Left renal cortex interstitium (tissue), 4 donors: ENCODE measurements around the gene STXBP2. TPM values are rescaled to one million over a fixed set of nuclear protein-coding genes. Genes with fewer than 3 reads are reported as not detected.
A peak's percentile ranks its signal among the peaks of the same experiment; 100 is the strongest.

Experiments used
- DNase-seq, 4 donors: peaks; one replicate each; pipeline ENCODE4 v3.0.0-alpha.2; 2013; ENCODE audit warnings: low read depth in 4 of 4, low spot score in 2 of 4, missing footprints in 1 of 4
- polyA plus RNA-seq, 4 donors: library from polyadenylated mRNA; unstranded; fragments of 120-200 nt; gene quantifications; one replicate each; pipeline ENCODE4 v1.2.1, GENCODE V29; 2013; ENCODE audit not compliant: insufficient read length in 4 of 4

STXBP2 gene
- polyA plus RNA-seq, 4 donors: 58.7 to 87.6 (median 73.3) TPM

DNA sequence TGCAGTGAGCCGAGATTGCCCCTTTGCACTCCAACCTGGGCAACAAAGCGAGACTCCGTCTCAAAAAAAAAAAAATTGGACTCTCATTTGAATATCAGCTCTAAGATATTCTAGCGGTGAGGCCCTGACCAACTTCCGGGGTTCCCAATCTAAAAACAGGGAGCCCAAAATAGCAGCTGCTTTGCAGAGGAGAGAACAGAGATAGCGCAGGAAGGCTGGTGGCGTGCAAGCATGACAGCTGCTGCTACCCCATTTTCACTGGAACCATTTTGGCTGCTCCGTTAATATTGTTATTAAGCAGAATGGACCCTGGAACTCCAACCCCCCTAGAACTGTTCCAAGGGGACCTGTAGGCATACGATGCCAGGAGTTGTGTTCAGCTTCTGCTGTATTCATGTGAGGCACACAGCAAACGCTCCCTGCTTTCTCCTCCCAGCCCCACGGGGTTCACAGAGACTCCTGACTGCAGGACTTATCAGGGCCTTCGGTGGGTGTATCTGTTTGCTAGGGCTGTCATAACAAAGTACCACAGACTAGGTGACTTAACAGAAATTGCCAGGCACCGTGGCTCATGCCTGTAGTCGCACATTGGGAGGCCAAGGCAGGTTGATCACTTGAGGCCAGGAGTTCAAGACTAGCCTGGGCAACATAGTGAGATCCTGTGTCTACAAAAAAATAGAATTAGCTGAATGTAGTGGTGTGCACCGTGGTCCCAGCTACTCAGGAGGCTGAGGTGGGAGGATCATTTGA, 11.5 kb downstream of the STXBP2 start:
- no peak for DNase-seq

DNA sequence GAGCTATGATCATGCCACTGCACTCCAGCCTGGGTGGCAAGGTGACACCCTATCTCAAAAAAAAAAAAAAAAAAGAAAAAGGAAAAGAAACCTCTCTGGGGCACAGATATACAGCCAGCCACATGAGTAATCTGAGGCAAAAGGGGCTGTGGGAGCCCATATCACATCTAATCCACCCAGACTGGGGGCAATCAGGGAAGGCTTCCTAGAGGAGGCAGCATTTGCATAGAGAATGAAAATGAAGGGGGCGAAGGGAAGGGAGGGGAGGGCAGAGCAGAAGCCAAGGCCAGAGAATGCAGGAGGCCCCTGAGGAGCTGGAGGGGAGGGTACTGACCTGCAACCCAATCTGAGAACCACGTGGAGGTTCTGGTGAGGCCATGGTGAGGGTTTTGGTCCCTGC, 13.2 kb downstream of the STXBP2 start:
- no peak for DNase-seq

DNA sequence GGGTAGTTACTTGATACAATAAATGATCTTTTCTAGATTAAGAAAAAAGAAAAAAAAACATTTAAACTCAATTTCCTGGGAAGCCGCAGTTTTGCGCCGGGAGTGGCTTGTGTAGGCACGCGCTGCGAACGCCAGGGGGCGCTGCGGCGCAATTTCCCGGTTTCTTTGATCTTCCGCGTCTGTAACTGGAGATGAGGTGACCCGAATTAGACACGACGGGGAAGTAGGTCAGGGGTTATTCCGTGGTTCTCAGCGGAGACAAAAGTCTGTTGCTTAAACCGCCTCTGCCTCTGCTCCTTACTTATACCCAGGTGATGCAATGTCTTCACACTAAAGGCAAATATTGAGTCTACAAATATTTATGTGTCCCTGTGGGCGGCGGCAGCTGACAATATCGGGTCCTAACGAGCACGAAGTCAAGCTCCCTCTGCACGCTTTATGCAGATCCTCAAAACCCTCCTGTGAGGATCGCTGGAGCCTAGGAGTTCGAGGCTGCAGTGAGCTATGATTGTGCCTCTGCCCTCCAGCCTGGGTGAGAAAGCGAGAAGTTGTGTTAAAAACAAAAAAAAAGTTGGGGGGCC, 15.2 kb downstream of the STXBP2 start:
- DNase-seq: peak in 3 of 4 donors; percentile 63 to 75 (median 74)

DNA sequence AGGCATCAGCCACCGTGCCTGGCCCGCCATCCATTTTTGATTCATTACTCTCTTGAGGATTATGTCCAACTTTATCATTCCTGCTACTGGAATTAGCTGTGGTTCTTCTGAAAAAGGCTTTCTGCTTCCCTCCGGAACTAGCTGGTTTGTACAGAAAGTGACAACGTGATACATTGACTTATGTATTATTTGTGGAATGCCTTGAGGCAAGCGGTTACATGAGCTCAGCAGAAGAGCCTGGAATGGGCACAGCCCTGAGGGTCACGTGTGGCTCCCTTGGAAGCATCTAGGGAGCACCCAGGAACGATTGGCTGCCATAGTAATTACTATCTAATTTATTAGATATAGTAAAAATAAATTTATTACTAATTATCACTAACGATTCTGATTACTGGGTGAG, 17.5 kb downstream of the STXBP2 start:
- no peak for DNase-seq

DNA sequence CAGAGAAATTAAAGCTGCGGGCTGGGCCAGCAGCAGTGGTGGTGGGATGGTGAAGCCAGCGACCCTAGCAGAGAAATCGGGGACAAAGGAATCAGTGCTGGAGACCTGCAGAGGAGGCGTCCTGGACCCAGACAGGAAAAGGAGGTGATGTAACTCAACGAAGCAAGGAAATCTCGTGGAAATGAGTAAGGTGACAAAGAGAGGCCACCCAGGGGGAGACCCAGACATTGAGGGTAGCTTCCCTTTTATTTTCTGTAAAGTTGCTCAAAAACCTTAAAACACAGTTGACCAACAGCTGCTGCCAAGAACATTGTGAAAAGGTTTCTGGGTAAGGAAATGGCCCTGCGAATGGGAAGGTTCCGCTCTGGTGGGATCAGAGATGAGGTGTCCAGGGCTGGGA, 18.7 kb downstream of the STXBP2 start:
- no peak for DNase-seq

DNA sequence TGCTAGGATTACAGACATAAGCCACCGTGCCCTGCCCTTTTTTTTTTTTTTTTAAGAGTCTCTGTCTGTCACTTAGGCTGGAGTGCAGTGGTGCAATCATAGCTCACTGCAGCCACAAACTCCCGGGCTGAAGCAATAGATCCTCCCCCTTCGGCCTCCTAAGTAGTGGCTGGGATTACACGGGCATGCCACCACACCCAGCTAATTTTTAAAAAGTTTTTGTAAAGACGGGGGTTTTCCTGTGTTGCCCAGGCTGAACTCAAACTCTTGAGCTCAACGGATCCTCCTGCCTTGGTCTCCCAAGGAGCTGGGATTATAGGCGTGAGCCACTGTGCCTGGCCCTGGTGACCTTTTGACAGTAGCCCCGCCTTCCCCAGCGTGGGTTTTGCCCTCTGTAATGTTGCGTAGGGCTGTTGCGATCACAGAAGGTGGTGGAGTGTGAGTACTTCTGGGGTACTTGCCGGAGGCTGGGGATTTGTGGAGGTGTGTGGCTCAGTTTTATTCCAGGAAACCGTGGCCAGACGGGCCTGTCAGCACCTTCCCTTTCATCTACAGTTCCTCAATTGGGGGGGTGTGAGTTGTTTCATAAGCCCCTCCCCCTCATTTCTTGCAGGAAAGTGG, 20.3 kb downstream of the STXBP2 start:
- DNase-seq: no peak

DNA sequence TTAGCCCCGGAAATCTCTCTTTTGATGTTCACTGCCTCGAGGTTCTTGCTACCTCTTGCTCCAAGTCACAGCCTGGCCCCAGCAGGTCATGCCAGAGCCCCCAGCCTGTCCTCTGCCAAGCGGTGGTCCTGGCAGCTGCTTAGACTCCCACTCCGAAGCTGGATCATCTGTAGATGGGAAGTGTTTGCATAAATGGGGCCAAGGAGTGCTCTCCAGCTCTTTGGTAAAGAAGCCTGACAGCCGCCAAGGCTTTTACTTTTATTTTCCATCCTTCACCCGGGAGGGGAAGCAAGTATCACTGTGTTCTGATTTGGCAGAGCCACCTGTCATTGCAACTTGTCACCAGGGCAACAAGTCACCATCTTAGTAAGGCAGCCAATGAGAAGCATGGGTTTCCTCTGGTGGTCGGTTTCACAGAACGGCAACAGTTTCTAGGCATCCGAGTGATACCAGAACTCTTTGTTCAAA, 21.3 kb downstream of the STXBP2 start:
- no peak for DNase-seq

DNA sequence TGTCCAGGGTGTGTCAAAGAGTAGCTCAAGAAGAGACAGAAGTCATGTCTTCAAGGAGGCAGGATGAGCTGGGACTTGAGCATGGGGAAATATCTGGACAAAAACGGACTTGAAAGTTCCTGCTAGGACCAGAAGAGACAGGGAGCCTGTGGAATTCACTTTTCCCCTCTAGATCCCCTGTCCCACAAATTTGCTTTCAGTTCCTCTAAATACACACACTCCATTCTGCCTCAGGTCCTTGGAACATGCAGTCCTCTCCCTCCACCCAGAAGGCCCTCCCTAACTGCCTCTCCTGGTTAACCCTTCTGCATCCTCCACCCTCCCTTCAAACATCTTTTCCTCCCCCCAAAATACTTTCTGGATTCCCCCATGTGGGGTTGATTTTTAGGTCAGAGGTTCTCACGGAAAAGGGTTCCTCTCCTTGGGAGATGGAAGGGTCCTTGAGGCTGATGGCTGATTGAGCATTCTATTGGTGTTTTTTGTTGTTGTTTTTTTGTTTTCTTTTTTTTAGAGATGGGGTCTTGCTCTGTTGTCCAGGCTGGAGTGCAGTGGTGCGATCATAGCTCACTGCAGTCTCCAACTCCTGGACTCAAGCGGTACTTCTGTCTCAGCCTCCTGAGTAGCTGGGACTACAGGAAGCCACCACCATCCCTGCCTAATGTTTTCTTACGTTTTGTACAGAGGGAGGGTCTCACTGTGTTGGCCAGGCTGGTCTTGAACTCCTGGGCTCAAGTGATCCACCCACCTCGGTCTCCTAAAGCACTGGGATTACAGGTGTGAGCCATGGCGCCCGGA, 25.0 kb downstream of the STXBP2 start:
- no peak for DNase-seq

DNA sequence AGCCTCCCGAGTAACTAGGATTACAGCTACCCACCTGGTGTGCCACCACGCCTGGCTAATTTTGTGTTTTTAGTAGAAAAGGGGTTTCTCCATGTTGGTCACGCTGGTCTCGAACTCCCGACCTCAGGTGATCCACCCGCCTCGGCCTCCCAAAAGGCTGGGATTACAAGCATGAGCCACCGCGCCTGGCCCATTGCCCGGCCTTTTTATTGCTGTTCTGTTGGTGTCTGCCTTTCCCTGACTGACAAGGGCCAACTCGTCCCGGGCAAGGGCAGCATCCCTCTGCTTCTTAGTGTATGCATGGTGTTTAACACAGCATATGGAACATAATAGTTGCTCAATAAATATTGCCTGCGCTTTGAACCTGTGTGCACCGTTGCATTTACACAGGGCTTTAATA, 25.7 kb downstream of the STXBP2 start:
- no peak for DNase-seq

DNA sequence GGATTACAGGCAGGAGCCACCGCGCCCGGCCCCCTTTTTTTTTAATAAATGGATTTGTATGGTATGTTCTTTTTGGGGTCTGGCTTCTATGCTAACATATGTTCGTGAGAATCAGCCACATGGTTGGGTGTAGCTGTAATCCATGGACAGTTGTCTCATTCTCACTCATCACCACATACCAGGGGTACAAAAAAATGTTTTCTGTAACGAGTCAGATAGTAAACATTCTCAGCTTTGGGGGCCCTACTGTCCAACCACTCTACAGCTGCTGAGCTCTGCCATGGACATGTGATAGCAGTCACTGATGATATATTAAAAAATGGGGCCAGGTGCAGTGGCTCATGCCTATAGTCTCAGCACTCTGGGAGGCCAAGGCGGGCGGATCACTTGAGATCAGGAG, 26.8 kb downstream of the STXBP2 start:
- no peak for DNase-seq

DNA sequence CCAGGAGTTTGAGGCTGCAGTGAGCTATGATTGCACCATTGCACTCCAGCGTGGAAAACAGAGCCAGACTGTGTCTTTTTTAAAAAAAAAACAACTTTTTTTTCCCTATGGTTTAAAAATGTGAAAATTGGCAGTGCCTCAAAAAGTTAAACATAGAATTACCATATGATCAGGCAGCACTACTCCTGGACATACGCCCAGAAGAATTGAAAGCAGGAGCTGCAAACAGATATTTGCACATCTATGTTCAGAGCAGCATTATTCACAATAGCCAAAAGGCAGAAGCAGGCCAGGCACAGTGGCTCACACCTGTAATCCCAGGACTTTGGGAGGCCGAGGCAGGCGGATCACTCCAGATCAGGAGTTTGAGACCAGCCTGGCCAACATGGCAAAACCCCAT, 28.2 kb downstream of the STXBP2 start:
- DNase-seq: no peak

DNA sequence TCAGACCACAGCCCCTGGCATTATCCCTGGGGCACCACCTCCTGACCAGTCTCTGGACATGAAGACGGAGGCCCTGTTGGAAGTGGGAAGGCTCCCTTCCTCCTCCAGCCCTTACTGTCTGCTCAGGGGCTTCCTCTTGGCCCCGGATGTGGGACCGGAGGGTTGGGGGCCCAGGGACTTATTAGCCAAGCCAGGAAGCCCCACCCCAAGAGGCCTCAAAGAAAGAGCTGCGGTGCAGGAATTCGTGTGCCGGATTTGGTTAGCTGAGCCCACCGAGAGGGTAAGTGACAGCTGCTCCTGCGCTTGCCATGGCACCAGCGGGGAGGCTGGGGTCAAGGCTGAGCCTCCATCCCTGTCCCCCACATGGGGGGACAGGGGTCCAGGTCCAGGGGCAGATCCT, 31.9 kb downstream of the STXBP2 start, which contains the start of gene RETN:
TSS of gene RETN (plus strand) at position 208 of the 400 bp plus-strand sequence. CDS start 278 bp downstream, outside the sequence.
- DNase-seq: no peak

DNA sequence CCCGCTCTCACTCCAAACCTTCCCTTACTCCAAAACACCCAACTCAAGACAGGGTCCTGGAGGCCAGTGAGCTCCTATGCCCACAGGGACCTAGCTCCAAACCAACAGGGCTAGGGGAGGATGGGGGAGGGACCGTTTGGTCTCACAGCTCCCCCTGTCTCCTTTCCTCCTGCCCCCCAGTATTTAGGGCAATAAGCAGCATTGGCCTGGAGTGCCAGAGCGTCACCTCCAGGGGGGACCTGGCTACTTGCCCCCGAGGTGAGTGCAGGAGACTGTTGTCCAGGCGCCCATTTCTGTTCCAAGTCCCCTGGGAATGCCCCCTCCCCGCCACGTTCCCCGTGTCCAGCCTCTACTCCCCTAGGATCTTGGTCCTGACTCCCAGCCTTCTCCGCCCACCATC, 32.7 kb downstream of the STXBP2 start:
- DNase-seq: no peak

DNA sequence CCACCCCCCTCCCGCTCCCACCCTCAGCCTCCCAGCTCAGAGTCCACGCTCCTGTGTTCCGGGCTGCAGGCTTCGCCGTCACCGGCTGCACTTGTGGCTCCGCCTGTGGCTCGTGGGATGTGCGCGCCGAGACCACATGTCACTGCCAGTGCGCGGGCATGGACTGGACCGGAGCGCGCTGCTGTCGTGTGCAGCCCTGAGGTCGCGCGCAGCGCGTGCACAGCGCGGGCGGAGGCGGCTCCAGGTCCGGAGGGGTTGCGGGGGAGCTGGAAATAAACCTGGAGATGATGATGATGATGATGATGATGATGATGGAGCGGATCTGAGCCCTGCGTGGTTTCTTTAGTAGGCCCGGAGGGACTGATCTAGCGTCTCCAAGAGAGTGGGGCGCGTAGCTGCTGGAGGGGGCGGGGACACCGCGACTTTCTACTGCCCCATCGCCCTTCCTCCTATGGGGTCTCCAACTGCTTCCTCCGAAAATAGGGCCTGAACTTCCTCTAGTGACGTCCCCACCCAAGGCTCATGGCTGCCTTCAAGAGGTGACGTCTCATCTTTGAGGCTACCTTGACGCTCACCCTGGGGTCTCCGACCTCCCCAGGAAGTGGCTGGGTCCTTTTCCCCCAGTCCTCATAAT, 33.4 kb downstream of the STXBP2 start:
- no peak for DNase-seq

DNA sequence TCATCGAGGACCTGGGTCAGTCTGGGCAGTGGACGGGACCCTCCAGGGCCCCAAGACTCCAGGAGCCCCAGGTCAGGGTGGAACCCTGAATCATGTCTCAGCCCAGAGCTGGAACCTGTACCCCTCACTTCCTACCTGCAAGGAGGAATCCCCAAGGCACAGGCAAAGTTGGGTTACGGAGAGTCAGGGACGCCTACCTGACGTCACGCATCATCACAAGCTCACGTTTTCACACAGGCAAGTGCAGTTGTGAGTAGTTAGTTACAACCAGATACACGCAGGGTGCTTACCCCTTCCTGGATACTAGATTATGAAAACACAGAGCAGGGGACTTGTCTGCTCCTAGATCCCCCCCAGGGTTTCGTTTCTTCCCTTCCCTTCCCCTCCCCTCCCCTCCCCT, 33.9 kb downstream of the STXBP2 start:
- no peak for DNase-seq

DNA sequence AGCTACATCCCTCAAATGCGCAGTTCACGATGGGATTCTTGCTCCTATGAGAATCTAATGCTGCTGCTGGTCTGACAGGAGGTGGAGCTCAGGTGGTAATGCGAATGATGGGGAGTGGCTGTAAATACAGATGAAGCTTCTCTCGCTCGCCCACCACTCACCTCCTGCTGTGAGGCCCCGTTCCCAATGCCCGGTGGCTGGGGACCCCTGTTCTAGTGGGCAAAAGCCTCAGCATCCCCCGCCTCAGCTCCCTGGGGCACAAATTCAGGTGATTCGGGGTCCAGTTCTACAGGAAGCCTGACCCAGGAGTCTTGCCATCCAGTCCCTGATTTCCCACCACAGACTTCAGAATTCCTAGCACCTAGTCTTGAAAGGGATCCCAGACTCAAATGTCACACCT, 35.6 kb downstream of the STXBP2 start:
- DNase-seq: no peak

DNA sequence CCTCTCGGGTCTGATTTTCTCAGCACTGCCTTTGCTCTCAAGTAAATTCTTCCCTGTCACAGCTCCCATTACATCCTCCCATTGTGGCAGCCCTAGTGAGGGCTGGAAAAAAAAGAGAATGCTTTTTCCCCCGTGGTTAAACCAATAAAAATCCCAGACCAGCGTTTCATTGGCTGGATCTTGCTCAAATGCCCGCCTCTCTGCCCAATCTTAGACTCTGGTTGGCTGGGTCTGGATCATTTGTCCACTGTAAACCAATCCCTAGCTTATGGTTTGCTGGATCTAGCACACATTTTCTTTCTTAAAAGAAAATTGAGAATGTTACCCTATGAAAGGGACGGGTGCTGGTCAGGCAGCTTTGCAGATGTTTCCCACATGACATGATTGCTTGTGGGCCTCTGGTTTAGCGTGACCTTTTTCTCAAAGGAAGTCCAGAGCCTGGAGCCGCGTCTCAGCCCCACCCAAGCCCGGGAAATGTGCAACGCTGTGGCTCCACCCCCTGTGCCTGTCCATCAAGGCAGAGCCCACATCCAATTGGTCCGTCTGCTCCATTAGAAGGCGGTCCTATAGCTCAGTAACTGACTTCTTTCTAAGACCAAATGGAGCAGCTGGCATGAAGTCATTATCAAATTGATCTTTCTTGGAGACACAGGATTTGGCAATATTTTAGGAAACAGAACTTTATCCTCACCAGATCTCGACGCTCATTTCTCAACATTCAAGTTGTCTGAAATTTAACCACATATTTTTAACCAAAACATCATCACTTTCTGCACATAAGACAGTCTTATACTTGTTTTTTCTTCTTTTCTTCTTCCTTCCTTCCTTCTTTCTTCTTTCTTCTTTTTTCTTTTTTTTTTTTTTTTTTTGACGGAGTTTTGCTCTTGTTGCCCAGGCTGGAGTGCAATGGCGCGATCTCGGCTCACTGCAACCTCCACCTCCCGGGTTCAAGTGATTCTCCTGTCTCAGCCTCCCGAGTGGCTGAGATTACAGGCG, 37.4 kb downstream of the STXBP2 start:
- DNase-seq: no peak

DNA sequence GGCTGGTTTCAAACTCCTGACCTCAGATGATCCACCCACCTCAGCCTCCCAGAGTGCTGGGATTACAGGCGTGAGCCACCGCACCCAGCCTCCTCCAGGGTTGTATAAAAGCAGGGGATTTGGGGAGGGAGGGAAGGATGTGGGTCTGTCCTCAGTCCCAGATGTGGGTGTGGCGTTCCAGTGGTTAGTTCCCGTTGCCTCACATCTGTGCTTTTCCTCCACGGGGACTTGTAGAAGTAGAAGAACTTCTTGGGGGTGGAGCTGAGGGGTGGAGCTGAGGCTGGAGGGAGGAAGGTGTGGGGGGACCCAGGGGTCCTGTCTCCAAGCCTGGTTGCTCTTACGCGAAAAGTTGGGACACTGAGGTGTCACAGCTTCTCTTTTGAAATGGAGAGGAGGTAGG, 39.5 kb downstream of the STXBP2 start:
- DNase-seq: no peak

DNA sequence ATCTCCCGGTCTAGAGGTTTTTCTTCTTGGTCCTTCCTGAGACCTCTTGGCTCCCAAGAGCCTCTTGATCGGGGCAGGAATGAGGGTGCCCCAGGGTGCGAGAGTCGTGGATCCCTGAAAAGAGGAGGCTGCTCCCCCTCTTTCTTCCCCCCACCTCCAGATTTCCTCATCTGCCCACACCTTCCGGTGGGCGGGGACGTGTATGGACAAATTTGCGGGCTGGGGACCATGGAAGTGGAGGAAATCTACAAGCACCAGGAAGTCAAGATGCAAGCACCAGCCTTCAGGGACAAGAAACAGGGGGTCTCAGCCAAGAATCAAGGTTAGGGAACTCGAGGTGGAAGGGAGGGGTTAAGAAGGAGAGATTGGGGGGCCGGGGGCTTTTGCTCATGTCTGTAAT, 39.9 kb downstream of the STXBP2 start, which contains the start of gene MCEMP1:
TSS of gene MCEMP1 (plus strand) at position 237 of the 400 bp plus-strand sequence. CDS start at position 268, 31 bp downstream.
- DNase-seq: no peak
